H54 (cell line): ENCODE results near the gene NPC1.
"Not testable (repeated sequence)": the region's sequence is repeated elsewhere in the genome, so short reads cannot be mapped to it uniquely, and the experiment has no call there.

ENCODE experiments used
- DNase-seq: peaks from one replicate; pipeline ENCODE4 v3.0.0; 2011; ENCODE audit warnings: low spot score, mixed read lengths; ENCODE audit not compliant: insufficient read length
- FAIRE-seq: peaks from 3 replicates; lab custom pipeline; 2011; peaks lifted over from hg19 to GRCh38; lab: Jason Lieb, UNC
- POLR2A ChIP-seq: IDR thresholded peaks from 2 replicates; pipeline ENCODE4 v1.6.1; 2011; ENCODE audit warnings: low read depth, mild to moderate bottlenecking, low read length

The NPC1 gene

GRCh38 chr18:23521271-23521670 is 65.0 kb downstream of the NPC1 start:
- no peak for TF ChIP-seq POLR2A
- DNase-seq (no peak), FAIRE-seq (no peak)

DNA sequence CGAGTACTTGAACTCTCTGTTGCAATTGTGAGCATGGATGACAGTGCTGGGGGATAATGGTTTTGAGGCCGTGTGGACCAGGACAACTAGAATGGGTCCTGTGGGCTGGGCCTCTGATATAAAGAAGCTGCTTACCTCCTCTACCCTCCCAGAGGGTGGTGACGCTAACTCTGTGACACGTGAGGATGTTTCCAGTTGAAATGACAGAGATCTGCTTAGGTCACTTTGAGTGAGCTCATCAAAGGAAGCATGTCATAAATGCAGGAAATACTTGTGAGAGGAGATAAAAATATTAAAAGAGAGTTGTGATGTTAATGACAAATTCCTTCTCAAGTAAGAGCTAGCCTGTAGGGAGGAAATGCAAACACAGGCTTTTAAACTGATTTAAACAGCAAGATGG is 66.6 kb downstream of the NPC1 start:
- TF ChIP-seq POLR2A: no peak
- FAIRE-seq (no peak), DNase-seq (no peak)

DNA sequence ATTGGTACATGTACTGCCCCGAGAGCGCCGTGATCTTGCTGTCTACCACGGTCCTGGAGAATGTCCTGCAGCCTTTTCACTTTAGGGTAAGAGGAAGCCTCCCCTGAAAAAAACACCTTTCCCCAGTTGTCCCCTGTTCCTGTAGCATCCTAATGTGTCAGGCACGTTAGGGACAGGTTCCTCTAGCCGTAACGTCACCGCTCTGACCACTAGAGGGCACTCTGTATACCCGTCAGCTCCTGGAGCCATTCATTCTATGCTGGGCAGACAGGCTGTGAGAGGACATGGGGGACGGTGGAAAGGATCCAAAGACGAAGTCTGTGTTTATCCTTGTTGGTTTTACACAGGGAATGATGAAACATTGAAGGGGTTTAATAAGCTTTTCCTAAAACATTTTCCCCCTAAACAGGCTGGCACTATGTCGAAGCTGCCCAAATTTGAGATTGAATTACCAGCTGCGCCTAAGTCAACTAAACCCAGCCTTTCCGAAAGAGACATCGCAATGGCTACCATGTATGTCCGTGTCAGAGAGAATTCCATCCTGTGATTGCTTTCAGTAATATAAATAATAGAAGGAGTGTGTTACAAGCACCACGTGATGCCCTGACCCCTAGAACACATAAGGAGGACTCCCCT is 70.3 kb downstream of the NPC1 start:
- FAIRE-seq (peak; percentile 11), DNase-seq (peak; percentile 28)
- TF ChIP-seq POLR2A: no peak

DNA sequence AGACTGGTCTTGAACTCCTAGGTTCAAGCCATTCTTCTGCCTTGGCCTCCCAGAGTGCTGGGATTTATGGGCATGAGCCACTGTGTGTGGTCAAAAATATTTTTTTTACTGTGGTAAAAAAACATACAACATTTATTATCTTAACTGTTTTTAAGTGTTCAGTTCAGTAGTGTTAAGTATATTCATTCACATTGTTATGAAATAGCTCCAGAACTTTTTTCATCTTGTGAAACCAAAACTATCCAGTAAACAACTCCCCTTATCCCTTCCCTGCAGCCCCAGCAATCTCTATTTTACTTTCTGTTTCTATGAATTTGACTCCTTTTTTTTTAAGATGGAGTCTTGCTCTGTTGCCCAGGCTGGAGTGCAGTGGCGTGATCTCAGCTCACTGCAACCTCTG is 73.7 kb downstream of the NPC1 start:
- DNase-seq (no peak), FAIRE-seq (no peak)
- no peak for TF ChIP-seq POLR2A

DNA sequence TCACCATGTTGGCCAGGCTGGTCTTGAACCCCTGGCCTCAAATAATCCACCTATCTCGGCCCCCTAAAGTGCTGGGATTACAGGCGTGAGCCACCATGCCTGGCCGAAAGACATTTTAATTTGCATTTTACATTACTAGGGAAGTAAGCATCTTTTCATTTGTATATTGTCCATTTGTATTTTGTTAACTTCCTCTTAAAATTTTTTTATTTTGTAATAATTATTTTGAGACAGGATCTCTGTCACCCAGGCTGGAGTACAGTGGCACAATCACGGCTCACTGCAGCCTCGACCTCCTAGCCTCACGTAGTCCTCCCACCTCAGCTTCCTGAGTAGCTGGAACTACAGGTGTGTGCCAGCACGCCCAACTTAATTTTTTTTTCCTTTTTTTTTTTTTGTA is 74.1 kb downstream of the NPC1 start:
- not testable (repeated sequence) for DNase-seq, FAIRE-seq

GRCh38 chr18:23510923-23511322 is 75.4 kb downstream of the NPC1 start:
- FAIRE-seq: not testable (repeated sequence)

DNA sequence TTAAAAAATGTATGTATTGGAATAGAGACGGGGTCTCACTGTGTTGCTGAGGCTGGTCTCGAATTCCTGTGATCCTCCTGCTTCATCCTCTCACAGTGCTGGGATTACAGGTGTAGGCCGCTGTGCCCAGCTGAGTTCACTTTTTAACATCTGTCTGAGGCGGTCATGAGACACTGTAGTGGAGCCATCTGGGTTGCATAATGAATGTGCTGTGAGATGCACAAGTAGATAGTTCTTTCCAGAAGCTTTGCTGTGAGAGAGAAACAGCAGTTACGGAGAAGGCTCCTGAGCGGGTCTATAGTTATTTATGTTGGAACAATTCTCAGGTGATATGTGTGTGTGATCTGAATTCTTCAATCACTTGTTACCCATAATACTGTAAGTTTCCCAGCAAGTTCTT is 79.9 kb downstream of the NPC1 start:
- DNase-seq: no peak
- TF ChIP-seq POLR2A: no peak
- FAIRE-seq: no peak

More at GRCh38 chr18:23510923-23511322, 75.4 kb downstream of the NPC1 start:
- DNase-seq: not testable (repeated sequence)

DNA sequence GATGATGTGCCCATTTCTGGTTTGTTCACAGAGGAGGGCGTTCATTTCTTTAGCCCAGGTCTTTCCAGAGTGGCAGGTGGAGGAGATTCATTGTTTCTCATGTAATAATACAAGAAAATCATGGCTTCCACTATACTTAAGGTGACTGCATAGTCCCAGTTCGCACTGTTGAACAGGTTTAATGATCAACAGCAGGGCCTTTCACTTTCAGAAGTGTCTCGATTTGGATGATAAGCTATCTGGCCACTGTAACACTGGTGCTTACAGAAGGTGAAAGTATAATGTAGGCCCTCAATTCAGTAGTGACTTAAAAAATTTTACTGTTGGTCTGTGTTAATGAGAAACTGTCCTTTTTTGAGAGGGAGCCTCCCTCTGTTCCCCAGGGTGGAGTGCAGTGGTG is 81.6 kb downstream of the NPC1 start:
- no peak for TF ChIP-seq POLR2A
- FAIRE-seq (no peak), DNase-seq (no peak)

DNA sequence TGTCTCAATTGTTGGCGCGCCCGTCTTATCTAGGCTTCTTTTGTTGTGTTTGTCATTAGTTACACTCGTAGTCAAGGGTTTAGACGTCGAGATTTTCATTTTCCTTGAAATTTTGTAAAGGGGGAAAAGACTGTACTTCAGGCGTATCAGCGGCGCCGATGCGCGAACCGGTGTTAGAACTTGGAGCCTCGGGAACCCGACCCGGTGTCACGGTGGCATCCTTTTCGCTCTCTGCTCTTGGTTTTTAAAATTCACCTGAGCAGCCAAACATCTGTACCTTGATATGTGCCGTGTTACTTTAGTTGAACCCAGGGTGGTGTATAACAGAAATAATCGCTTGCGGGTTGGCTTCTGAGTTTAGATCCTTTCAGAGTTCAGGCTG is 82.4 kb downstream of the NPC1 start:
- DNase-seq: no peak
- FAIRE-seq: no peak
- TF ChIP-seq POLR2A: no peak

GRCh38 chr18:23503038-23503962 is 83.0 kb downstream of the NPC1 start, which contains the start of gene RMC1:
TSS of gene RMC1 (plus strand) at chr18:23503511. CDS start at chr18:23503619, 108 bp downstream.
- FAIRE-seq (no peak), DNase-seq (peak; percentile 61)
- TF ChIP-seq POLR2A: no peak; the same call in 1 of the 2 replicates

GRCh38 chr18:23502516-23503037 is 83.7 kb downstream of the NPC1 start:
- no peak for DNase-seq
- TF ChIP-seq POLR2A: no peak
- FAIRE-seq: no peak

DNA sequence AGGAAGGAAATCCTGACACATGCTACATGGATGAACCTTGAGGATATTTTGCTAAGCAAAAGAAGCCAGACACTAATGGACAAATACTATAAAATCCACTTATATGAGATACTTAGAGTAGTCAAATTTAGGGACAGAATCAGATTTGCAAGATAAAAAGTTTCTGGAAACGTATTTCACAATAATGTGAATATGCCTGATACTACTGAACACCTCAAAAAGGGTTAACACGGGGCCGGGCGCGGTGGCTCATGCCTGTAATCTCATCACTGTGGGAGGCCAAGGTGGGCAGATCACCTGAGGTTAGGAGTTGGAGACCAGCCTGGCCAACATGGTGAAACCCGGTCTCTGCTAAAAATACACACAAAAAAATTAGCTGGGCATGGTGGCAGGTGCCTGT is 84.7 kb downstream of the NPC1 start:
- no peak for TF ChIP-seq POLR2A
- FAIRE-seq (no peak), DNase-seq (no peak)

DNA sequence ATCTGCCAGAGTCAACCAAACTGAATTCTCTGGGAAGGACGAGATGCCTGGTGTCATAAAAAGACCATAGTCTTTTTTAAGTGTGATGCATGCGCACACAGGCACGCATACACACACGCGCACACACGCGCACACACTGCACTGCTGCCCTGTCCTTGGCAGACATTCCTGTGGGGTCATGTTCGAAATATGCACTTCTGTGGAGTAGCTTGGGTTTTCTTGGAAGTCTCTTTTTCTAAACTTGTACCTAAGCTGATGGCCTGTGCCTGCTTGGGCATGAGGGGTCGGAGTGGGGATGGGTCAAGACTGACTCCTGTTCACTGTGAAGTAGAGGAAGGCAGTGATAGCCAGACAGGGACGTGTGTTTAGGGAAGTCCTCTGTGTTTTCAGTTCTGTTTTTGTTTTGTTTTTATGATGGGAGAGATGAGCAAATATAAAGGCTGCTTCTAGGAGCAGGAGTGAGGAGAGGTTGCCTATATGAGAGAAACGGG is 87.0 kb downstream of the NPC1 start:
- no peak for FAIRE-seq
- no peak for DNase-seq

GRCh38 chr18:23498877-23499276 is 87.4 kb downstream of the NPC1 start:
- DNase-seq (peak; percentile 26), FAIRE-seq (peak; percentile 33)
- TF ChIP-seq POLR2A: no peak

More for the DNA sequence above, 87.0 kb downstream of the NPC1 start:
- no peak for TF ChIP-seq POLR2A

GRCh38 chr18:23498117-23498516 is 88.2 kb downstream of the NPC1 start:
- DNase-seq: no peak
- no peak for TF ChIP-seq POLR2A

More at GRCh38 chr18:23498117-23498516, 88.2 kb downstream of the NPC1 start:
- FAIRE-seq: no peak
